ES-I3 (cell line): ENCODE data around the gene LGALS16.
"Not testable (repeated sequence)": the region's sequence is repeated elsewhere in the genome, so short reads cannot be mapped to it uniquely, and the experiment has no call there.

Source experiments
- H3K36me3 ChIP-seq: 2 replicates; pipeline ENCODE4 v1.6.1; 2013; ENCODE audit warnings: mild to moderate bottlenecking, low read length, control low read depth, moderate library complexity; ENCODE audit not compliant: insufficient read depth
- H3K4me1 ChIP-seq: 2 replicates; pipeline ENCODE4 v1.6.1; 2013; ENCODE audit warnings: mild to moderate bottlenecking, control low read depth, low read length; ENCODE audit not compliant: insufficient read depth
- H3K9ac ChIP-seq: 2 replicates; pipeline ENCODE4 v1.6.1; 2013; ENCODE audit warnings: low read depth, mild to moderate bottlenecking, low read length, moderate library complexity
- H3K9me3 ChIP-seq: 2 replicates; pipeline ENCODE4 v1.6.1; 2013; ENCODE audit warnings: mild to moderate bottlenecking, low read length, moderate library complexity; ENCODE audit not compliant: control insufficient read depth, insufficient read depth

Gene LGALS16

GRCh38 chr19:39655613-39656012 lies at the start of gene LGALS16:
Gene LGALS16, plus strand, starts transcription at chr19:39655913. Its CDS starts 49 bp downstream, at chr19:39655962.
- Histone ChIP-seq H3K4me1 (no peaks in the 10 kb centered on the region), H3K9me3 (no peaks in the 10 kb centered on the region), H3K9ac (no peak within 1 kb of the TSS), H3K36me3 (no peaks in the 10 kb centered on the region)

GRCh38 chr19:39607021-39607420 lies 48.7 kb upstream of the LGALS16 start:
- Histone ChIP-seq H3K9me3 (no peaks in the 10 kb centered on the region), H3K9ac (no peak overlapping the region), H3K36me3 (no peaks in the 10 kb centered on the region), H3K4me1 (no peaks in the 10 kb centered on the region)

GRCh38 chr19:39607561-39607960 lies 48.2 kb upstream of the LGALS16 start:
- no peaks in the 10 kb centered on the region for H3K9me3 ChIP-seq

GRCh38 chr19:39613597-39613996 lies 42.1 kb upstream of the LGALS16 start:
- Histone ChIP-seq H3K9me3 (peaks cover 3% of the 10 kb centered on the region; the same call in 1 of the 2 replicates), H3K36me3 (no peaks in the 10 kb centered on the region), H3K4me1 (no peaks in the 10 kb centered on the region), H3K9ac (no peak overlapping the region)

More at GRCh38 chr19:39607561-39607960, 48.2 kb upstream of the LGALS16 start:
- Histone ChIP-seq H3K36me3 (no peaks in the 10 kb centered on the region), H3K4me1 (no peaks in the 10 kb centered on the region), H3K9ac (no peak overlapping the region)

- no peaks in the 10 kb centered on the region for H3K36me3 ChIP-seq
- no peak overlapping the region for H3K9ac ChIP-seq
- no peaks in the 10 kb centered on the region for H3K4me1 ChIP-seq
- H3K9me3 ChIP-seq: peaks cover 3% of the 10 kb centered on the region; the same call in 1 of the 2 replicates
These were observed 38.0 kb upstream of the LGALS16 start for GRCh38 chr19:39617745-39618144.

GRCh38 chr19:39623946-39624345 lies 31.8 kb upstream of the LGALS16 start:
- no peaks in the 10 kb centered on the region for H3K4me1 ChIP-seq
- no peaks in the 10 kb centered on the region for H3K9me3 ChIP-seq
- H3K36me3 ChIP-seq: no peaks in the 10 kb centered on the region
- H3K9ac ChIP-seq: no peak overlapping the region

GRCh38 chr19:39627631-39628030 lies 28.1 kb upstream of the LGALS16 start:
- H3K36me3 ChIP-seq, H3K9ac ChIP-seq, H3K4me1 ChIP-seq, H3K9me3 ChIP-seq: not testable (repeated sequence)

- no peak overlapping the region for H3K9ac ChIP-seq
- H3K9me3 ChIP-seq: no peaks in the 10 kb centered on the region
- no peaks in the 10 kb centered on the region for H3K36me3 ChIP-seq
- peaks cover 8% of the 10 kb centered on the region for H3K4me1 ChIP-seq
These were observed 24.5 kb upstream of the LGALS16 start for GRCh38 chr19:39631178-39631577.

- Histone ChIP-seq H3K4me1 (peaks cover 8% of the 10 kb centered on the region), H3K36me3 (no peaks in the 10 kb centered on the region), H3K9ac (no peak overlapping the region), H3K9me3 (no peaks in the 10 kb centered on the region)
These were observed 24.1 kb upstream of the LGALS16 start for GRCh38 chr19:39631626-39632025.

- no peak overlapping the region for H3K9ac ChIP-seq
- H3K9me3 ChIP-seq: no peaks in the 10 kb centered on the region
- no peaks in the 10 kb centered on the region for H3K36me3 ChIP-seq
- no peaks in the 10 kb centered on the region for H3K4me1 ChIP-seq
These were observed 17.8 kb upstream of the LGALS16 start for GRCh38 chr19:39637891-39638290.

- no peaks in the 10 kb centered on the region for H3K36me3 ChIP-seq
- H3K9ac ChIP-seq: no peak overlapping the region
- H3K9me3 ChIP-seq: no peaks in the 10 kb centered on the region
- no peaks in the 10 kb centered on the region for H3K4me1 ChIP-seq
These were observed 13.9 kb upstream of the LGALS16 start for GRCh38 chr19:39641773-39642172.

GRCh38 chr19:39643591-39643990 lies 12.1 kb upstream of the LGALS16 start:
- Histone ChIP-seq H3K36me3 (no peaks in the 10 kb centered on the region), H3K9me3 (no peaks in the 10 kb centered on the region), H3K9ac (no peak overlapping the region), H3K4me1 (no peaks in the 10 kb centered on the region)

GRCh38 chr19:39645800-39646411 lies 9.8 kb upstream of the LGALS16 start:
- H3K36me3 ChIP-seq: no peaks in the 10 kb centered on the region
- H3K9me3 ChIP-seq: no peaks in the 10 kb centered on the region
- no peaks in the 10 kb centered on the region for H3K4me1 ChIP-seq
- no peak overlapping the region for H3K9ac ChIP-seq

- Histone ChIP-seq H3K36me3 (no peaks in the 10 kb centered on the region), H3K4me1 (no peaks in the 10 kb centered on the region), H3K9me3 (no peaks in the 10 kb centered on the region), H3K9ac (no peak overlapping the region)
These were observed 7.8 kb upstream of the LGALS16 start for GRCh38 chr19:39647918-39648317.

GRCh38 chr19:39659791-39660190 lies 4.1 kb downstream of the LGALS16 start:
- Histone ChIP-seq H3K4me1 (no peaks in the 10 kb centered on the region), H3K36me3 (no peaks in the 10 kb centered on the region), H3K9me3 (no peaks in the 10 kb centered on the region), H3K9ac (no peak overlapping the region)

- Histone ChIP-seq H3K36me3 (no peaks in the 10 kb centered on the region), H3K4me1 (no peaks in the 10 kb centered on the region), H3K9ac (no peak overlapping the region), H3K9me3 (no peaks in the 10 kb centered on the region)
These were observed 4.9 kb downstream of the LGALS16 start for GRCh38 chr19:39660661-39661060.
